HG02981 (cell line): ENCODE results near the gene LIPE.
"Not testable (repeated sequence)": the region's sequence is repeated elsewhere in the genome, so short reads cannot be mapped to it uniquely, and the experiment has no call there.

ENCODE experiments used
- ATAC-seq: cut with Tn5 transposase; IDR thresholded peaks from one replicate; pipeline ENCODE4 v1.9.1; 2021; ENCODE audit warnings: mild to moderate bottlenecking, moderate library complexity; ENCODE audit not compliant: unreplicated experiment

The LIPE gene, protein sequence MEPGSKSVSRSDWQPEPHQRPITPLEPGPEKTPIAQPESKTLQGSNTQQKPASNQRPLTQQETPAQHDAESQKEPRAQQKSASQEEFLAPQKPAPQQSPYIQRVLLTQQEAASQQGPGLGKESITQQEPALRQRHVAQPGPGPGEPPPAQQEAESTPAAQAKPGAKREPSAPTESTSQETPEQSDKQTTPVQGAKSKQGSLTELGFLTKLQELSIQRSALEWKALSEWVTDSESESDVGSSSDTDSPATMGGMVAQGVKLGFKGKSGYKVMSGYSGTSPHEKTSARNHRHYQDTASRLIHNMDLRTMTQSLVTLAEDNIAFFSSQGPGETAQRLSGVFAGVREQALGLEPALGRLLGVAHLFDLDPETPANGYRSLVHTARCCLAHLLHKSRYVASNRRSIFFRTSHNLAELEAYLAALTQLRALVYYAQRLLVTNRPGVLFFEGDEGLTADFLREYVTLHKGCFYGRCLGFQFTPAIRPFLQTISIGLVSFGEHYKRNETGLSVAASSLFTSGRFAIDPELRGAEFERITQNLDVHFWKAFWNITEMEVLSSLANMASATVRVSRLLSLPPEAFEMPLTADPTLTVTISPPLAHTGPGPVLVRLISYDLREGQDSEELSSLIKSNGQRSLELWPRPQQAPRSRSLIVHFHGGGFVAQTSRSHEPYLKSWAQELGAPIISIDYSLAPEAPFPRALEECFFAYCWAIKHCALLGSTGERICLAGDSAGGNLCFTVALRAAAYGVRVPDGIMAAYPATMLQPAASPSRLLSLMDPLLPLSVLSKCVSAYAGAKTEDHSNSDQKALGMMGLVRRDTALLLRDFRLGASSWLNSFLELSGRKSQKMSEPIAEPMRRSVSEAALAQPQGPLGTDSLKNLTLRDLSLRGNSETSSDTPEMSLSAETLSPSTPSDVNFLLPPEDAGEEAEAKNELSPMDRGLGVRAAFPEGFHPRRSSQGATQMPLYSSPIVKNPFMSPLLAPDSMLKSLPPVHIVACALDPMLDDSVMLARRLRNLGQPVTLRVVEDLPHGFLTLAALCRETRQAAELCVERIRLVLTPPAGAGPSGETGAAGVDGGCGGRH

DNA sequence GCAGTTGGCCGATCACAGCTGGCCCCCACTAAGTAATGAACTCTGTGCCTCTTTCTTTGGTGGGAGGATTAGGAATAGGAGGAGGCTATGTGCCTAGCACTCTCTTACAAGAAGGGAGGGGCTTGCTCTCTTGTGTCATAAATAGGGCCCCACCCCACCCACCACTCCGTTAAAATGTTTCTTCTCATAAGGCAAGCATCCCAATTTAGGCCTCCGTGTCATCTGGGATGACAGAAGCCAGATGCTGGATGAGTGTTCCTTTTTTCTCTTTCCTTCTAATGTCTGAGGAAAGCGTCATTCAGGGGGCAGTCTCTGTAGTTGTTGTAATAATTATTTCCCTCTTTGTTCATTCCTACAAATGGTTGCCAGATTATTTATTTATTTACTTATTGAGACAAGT lies at the start of gene LIPE:
TSS of gene LIPE (minus strand) at position 76 of the 400 bp plus-strand sequence. CDS start 239 bp downstream, outside the sequence.
- no peak for ATAC-seq

DNA sequence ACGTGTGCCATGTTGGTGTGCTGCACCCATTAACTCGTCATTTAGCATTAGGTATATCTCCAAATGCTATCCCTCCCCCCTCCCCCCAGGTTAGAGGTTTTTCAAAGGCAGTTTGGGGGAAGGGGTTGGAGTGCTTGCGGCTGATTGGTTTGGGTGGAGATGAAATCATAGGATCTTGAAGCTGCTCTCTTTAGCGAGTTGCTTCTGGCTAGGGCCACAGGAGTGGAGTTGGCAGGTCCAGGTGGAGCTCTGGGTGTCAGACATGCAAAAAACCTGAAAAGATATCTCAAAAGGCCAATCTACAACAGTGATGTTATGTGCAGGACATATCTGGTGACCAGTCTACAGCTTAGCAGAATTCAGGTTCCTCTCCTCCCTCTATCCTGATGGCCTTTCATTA lies 48.2 kb upstream of the LIPE start:
- no peak for ATAC-seq

GRCh38 chr19:42474743-42475142 lies 47.6 kb upstream of the LIPE start:
- no peak for ATAC-seq

GRCh38 chr19:42473686-42474085 lies 46.5 kb upstream of the LIPE start:
- ATAC-seq = no peak

GRCh38 chr19:42472402-42473147 lies 45.4 kb upstream of the LIPE start:
- ATAC-seq = no peak

- ATAC-seq = no peak
Observed at GRCh38 chr19:42471554-42472249, 44.5 kb upstream of the LIPE start.

DNA sequence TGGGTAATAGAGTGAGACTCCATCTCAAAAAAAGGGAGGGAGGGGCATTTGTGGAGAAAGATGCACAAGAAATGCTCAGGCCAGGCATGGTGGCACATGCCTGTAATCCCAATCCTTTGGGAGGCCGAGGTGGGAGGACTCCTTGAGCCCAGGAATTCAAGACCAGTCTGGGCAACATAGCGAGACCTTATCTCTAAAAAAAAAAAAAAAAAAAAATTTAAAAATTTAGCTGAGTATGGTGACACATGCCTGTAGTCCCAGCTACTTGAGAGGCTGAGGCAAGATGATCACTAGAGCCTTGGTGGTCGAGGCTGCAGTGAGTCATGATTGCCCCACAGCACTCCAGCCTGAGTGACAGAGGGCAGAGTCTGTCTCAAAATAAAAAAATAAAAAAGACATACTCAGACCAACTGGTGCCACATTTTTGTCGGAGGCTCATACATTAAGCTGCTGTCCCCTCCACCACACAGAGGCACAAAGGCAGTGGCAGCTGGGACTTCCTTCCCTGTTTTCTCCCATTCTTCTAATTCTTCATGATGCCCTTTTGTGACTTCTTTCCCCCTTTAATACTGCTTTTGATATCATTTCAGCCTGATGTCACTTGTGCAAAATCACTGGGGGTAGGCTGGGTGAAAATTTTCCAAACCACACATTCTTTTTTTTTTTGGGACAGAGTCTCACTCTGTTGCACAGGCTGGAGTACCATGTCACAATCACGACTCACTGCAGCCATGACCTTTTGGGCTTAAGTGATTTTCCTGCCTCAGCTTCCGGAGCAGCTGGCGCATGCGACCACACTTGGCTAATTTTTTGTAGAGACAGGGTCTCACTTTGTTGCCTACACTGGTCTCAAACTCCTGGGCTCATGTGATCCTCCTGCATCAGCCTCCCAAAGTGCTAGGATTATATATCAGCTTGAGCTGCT lies 42.4 kb upstream of the LIPE start:
- ATAC-seq = no peak

DNA sequence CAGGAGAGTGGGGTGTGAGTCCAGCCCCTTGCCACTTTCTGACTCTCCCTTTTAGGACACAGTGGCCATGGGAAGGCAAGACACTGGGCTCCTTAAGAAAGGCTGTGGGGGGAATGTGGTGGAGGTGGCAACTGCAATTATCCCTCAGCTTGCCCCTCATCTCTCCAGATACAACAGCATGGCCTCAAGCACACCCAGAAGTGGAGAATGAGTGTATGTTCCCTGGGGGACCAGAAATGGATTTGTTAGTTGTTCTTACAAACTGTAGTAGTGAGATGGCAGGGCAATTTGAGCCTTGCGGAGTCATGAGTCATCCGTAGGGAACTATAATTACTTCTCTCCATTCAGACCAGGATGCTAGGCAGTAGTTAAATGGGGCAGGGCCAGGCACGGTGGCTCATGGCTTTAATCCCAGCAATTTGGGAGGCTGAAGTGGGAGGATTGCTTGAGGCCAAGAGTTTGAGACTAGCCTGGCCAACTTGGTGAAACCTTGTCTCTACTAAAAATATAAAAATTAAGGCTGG lies 41.1 kb upstream of the LIPE start:
- ATAC-seq = no peak

DNA sequence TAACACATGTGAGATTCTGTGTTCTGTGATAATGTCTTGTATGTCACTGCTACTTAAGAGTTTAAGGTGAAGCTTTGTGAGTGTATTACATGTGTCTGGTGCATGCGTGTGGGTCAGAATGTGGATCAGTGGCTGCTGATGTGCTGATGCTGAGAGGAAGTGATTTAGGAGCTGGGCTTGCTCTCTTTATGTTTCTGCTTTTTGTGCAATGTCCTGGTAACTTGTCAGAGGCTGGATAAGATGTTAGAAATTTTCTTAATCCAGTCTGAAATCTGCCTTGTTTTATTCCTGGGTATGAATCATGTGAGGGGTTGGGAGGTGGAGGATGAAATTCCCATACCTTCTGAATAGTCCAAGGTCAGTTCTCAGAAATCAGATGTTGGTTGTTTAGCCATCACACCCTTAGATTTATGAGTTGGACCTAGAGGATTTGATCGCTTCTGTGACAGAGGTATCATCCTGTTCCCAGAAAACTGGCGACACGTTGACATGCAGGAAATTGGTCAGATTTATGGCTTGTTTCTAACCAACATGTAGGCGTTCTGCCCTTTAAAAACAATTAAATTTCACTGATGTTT lies 40.1 kb upstream of the LIPE start:
- no peak for ATAC-seq

DNA sequence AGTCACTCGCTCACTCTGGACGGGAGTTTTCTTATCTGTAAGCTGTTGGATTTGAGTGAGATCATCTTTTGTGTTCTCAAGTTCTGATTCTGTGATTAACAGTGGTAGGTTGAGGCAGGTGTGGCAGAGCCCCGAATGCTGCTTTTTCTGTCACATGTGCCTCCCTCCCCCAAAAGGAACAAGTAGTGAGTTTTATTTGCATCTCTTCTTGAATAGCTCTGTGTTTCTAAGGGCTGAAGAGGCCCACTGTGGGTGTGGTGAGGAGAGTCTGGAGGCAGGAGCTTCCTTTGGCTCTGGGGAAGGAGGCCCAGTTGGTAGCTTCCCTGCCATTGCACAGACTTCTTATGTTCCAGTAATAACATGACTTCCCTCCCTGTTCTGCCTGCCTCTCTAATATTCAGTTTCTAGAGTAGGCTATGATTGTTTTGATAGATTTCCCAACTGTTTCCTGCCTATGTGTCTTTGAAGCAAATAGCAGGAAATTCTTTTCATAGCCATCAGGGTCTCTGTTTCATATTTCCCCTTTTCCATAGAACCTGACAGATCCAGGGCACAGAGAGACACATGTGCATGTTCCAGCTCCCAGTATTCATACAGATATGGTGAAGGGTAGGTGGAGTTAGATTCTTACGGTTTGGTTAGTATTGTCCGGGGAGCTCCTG lies 39.5 kb upstream of the LIPE start:
- no peak for ATAC-seq

DNA sequence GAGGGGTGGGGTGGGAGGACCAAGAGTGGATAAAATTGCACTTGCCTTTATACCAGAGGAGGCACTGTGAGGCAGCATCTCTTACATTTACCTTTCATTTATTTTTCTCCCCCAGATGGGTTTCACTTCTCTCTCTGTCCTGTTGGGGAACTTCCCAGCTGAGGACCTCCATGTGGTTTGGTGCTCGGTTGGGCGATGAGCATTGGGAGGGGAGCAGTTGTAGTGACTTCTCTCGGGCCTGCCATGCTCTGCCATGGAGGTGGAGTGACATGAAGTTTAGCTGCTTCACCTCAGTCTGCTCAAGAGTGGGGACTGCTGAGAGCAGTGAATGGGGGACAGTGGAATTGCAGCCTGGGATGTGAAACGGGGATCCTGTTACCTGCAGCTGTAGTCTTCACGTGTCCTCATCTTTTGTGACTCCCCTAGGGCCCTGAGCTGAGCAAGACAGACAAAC lies 38.7 kb upstream of the LIPE start:
- peak; percentile 75 for ATAC-seq

DNA sequence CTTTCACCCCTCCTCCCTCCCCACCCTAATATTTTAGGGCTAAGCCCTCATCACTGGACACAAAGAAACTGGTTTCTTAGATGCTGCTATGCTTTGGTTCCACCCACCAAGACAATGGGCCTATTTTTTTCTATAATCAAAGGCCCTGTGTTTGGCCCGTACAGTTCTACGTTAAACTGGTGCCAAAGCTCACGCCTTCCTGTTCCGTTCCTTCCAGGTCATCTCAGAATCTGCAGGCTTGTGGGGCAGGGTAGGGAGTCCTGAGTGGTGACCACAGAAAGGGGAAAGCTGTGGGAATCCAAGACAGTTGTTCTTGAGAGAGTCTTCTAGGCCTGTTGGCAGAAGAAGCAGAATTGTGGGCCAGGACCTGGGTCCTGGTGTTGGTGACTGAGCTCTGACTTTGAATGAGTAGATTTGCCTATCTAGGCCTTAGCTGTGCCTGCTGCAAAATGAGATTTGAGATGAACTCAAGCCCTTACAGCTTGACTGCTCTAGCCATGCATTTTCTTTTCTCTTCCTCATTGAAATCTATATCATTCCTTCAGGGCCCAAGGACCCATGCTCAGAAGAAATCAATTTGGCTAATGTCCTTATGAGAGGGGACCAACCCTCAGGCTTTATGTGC lies 34.6 kb upstream of the LIPE start:
- no peak for ATAC-seq

GRCh38 chr19:42461231-42461630 lies 34.0 kb upstream of the LIPE start:
- ATAC-seq = not testable (repeated sequence)

DNA sequence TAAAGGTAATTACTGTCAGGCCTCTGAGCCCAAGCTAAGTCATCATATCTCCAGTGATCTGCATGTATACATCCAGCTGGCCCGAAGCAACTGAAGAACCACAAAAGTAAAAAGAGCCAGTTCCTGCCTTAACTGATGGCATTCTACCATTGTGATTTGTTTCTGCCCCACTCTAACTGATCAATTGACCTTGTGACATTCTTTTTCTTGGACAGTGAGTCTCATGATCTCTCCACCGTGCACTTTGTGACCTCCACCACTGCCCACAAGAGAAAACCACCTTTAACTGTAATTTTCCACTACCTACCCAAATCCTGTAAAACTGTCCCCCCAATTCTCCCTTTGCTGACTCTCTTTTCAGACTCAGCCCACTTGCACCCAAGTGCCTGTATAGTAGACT lies 32.7 kb upstream of the LIPE start:
- no peak for ATAC-seq

DNA sequence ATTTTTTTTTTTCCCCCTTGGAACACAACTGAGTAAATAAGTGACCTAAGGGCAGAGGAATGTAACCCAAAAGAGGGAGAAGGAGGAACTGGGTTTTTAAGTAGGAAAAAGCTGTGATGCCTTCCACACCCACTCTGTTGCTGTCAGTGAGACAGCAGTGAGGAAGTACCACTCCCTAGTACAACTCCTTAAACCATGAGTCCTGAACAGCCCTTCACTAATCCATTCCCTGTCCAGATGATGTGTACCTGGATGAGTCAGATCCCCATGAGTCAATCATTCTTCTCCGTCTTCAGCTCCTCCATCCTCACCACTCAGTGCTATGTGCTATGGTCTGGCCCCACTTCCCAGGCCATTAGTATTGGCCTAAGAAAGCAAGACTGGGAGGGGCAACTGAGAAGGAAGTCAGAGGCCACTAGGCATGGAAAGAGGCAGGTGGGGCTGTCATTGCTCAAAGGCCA lies 28.5 kb upstream of the LIPE start:
- no peak for ATAC-seq

GRCh38 chr19:42455086-42455485 lies 27.9 kb upstream of the LIPE start:
- no peak for ATAC-seq

DNA sequence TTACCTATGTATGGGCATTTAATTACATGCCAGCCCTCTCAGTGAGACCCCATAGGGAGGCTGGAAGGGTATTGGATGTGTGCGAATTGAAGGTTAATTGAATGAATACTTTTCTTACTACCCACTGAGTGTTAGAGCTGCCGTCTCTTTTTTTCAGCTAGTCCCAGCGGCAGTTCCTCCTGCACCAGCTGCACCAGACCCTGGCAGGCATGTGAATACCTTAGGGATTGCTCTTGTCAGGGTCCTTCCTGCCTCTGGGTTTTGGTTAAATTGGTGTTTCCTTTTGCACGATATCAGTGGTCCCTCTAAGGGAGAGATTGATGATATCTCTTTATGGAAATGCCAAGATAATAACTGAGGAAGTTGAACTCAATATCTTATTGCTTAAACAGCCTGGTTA lies 25.4 kb upstream of the LIPE start:
- no peak for ATAC-seq
